Liver (tissue), 9 donors: ENCODE data around the gene ZNF365. TPM values are rescaled to one million over a fixed set of nuclear protein-coding genes. Genes with fewer than 3 reads are reported as not detected.

ENCODE experiments used
- DNase-seq: peaks from one replicate; pipeline ENCODE4 v3.0.0-alpha.2; 2017; ENCODE audit warnings: low spot score
- H3K27ac ChIP-seq, 2 donors: one replicate each; pipeline ENCODE4 v1.7.0; 2013; ENCODE audit warnings: inconsistent platforms in 2 of 2, low read length in 2 of 2, control low read depth in 1 of 2, low read depth in 1 of 2, mild to moderate bottlenecking in 1 of 2
- H3K27me3 ChIP-seq, 4 donors: one replicate each; pipeline versions ENCODE4 v1.6.1 to v1.7.0; 2013; ENCODE audit warnings: low read length in 3 of 4, inconsistent platforms in 1 of 4, mild to moderate bottlenecking in 1 of 4, moderate library complexity in 1 of 4; ENCODE audit not compliant: control insufficient read depth in 4 of 4, insufficient read depth in 4 of 4
- H3K36me3 ChIP-seq, 4 donors: one replicate each; pipeline versions ENCODE4 v1.6.1 to v1.7.0; 2013; ENCODE audit warnings: low read length in 3 of 4, mild to moderate bottlenecking in 3 of 4, low read depth in 1 of 4, moderate library complexity in 1 of 4; ENCODE audit not compliant: control insufficient read depth in 4 of 4, insufficient read depth in 3 of 4
- H3K4me1 ChIP-seq, 4 donors: one replicate each; pipeline versions ENCODE4 v1.6.1 to v1.7.0; 2013; ENCODE audit warnings: low read length in 3 of 4, mild to moderate bottlenecking in 3 of 4, moderate library complexity in 1 of 4; ENCODE audit not compliant: control insufficient read depth in 4 of 4, insufficient read depth in 4 of 4
- H3K4me3 ChIP-seq, 3 donors: one replicate each; pipeline versions ENCODE4 v1.6.1 to v1.7.0; 2013; ENCODE audit warnings: low read length in 3 of 3, control low read depth in 1 of 3, low read depth in 1 of 3, mild to moderate bottlenecking in 1 of 3
- H3K9ac ChIP-seq, 2 donors: one replicate each; pipeline ENCODE4 v1.7.0; 2013; ENCODE audit warnings: low read length in 2 of 2, mild to moderate bottlenecking in 2 of 2, moderate library complexity in 2 of 2, control low read depth in 1 of 2, low read depth in 1 of 2
- H3K9me3 ChIP-seq, 4 donors: one replicate each; pipeline versions ENCODE4 v1.6.1 to v1.7.0; 2013; ENCODE audit warnings: low read length in 3 of 4; ENCODE audit not compliant: control insufficient read depth in 4 of 4
- ATF3 ChIP-seq: IDR thresholded peaks from 2 replicates; pipeline ENCODE4 v1.6.1; 2016; ENCODE audit warnings: antibody characterized with exemption
- EGR1 ChIP-seq, 2 donors: IDR thresholded peaks; 2 replicates each; pipeline ENCODE4 v1.6.1; 2016 to 2018; ENCODE audit warnings: antibody characterized with exemption in 2 of 2, low read depth in 2 of 2
- FOXA1 ChIP-seq: IDR thresholded peaks from 2 replicates; pipeline ENCODE4 v1.6.1; 2016; ENCODE audit warnings: antibody characterized with exemption
- FOXA2 ChIP-seq: IDR thresholded peaks from 2 replicates; pipeline ENCODE4 v1.6.1; 2016; ENCODE audit warnings: antibody characterized with exemption
- HNF4A ChIP-seq, 2 donors: conservative IDR thresholded peaks; 2 replicates each; pipeline ENCODE4 v1.6.1; 2016; ENCODE audit warnings: antibody characterized with exemption in 2 of 2, mild to moderate bottlenecking in 2 of 2
- HNF4G ChIP-seq: IDR thresholded peaks from 2 replicates; pipeline ENCODE4 v1.6.1; 2016; ENCODE audit warnings: antibody characterized with exemption
- JUND ChIP-seq, 2 donors: IDR thresholded peaks; 2 replicates each; pipeline ENCODE4 v1.6.1; 2016; ENCODE audit warnings: antibody characterized with exemption in 2 of 2
- NR2F2 ChIP-seq: IDR thresholded peaks from 2 replicates; pipeline ENCODE4 v1.6.1; 2016; ENCODE audit warnings: antibody characterized with exemption
- RAD21 ChIP-seq, 2 donors: IDR thresholded peaks; 2 replicates each; pipeline ENCODE4 v1.6.1; 2016; ENCODE audit warnings: antibody characterized with exemption in 2 of 2, mild to moderate bottlenecking in 2 of 2
- REST ChIP-seq: IDR thresholded peaks from 2 replicates; pipeline ENCODE4 v1.6.1; 2016; ENCODE audit warnings: antibody characterized with exemption, mild to moderate bottlenecking
- RXRA ChIP-seq, 2 donors: IDR thresholded peaks; 2 replicates each; pipeline ENCODE4 v1.6.1; 2017 to 2018; ENCODE audit warnings: antibody characterized with exemption in 2 of 2, mild to moderate bottlenecking in 1 of 2
- SP1 ChIP-seq: IDR thresholded peaks from 2 replicates; pipeline ENCODE4 v1.6.1; 2018; ENCODE audit warnings: antibody characterized with exemption, mild to moderate bottlenecking
- TAF1 ChIP-seq: conservative IDR thresholded peaks from 2 replicates; pipeline ENCODE4 v1.6.1; 2016; ENCODE audit warnings: antibody characterized with exemption, mild to moderate bottlenecking
- YY1 ChIP-seq: IDR thresholded peaks from 2 replicates; pipeline ENCODE4 v1.6.1; 2016; ENCODE audit warnings: antibody characterized with exemption, mild to moderate bottlenecking
- ZBTB33 ChIP-seq: IDR thresholded peaks from 2 replicates; pipeline ENCODE4 v1.6.1; 2016; ENCODE audit warnings: antibody characterized with exemption
- WGBS: extraction: QIAGEN DNeasy Blood & Tissue Kit; methylation state at CpG from one replicate; pipeline ENCODE4 v1.1.7; 2013; 5-methylcytosine and 5-hydroxymethylcytosine counted together
- polyA plus RNA-seq, 2 donors: library from polyadenylated mRNA; stranded (reverse) in 1 of 2; unstranded in 1 of 2; fragments of 200-250 nt in 1 of 2; fragments of >200 nt in 1 of 2; fragmentation: Nextera tagmentation in 1 of 2; extraction: Ambion mirVana in 1 of 2; gene quantifications; one replicate each; pipeline versions ENCODE4 v1.2.1 to v1.2.3, GENCODE V29; 2013 to 2015
- total RNA-seq, 2 donors: library from RNA; depleted of rRNA; stranded (reverse); fragments of >200 nt; gene quantifications; one replicate each; pipeline ENCODE4 v1.2.3, GENCODE V29; 2014
- TF ChIP-seq, protein P1 (sequence below): fragments of 150-350 bp; IDR thresholded peaks from 2 replicates; pipeline ENCODE4 v1.5.1; 2017; ENCODE audit warnings: improper control_type of control experiment, low read depth, low read length; ENCODE audit not compliant: missing input control
- TF ChIP-seq, protein P2 (sequence below): IDR thresholded peaks from 2 replicates; pipeline ENCODE4 v1.6.1; 2016; ENCODE audit warnings: antibody characterized with exemption
- donor health status: healthy.
- donor health status: healthy.
- donor health status: healthy.
- donor health status: healthy.
- donor health status: healthy.

Gene ZNF365
- total and polyA plus RNA-seq, 4 donors = under 0.01 TPM; not detected in 3

GRCh38 chr10:62381385-62382102 is 7.4 kb downstream of the ZNF365 start:
- Histone ChIP-seq H3K9ac (no peak overlapping the region), H3K4me1 (no peaks in the 10 kb centered on the region), H3K27me3 (peaks cover 0 to 3% (median 0%) of the 10 kb centered on the region in 4 donors), H3K27ac (no peak overlapping the region), H3K36me3 (no peaks in the 10 kb centered on the region), H3K9me3 (no peaks in the 10 kb centered on the region), H3K4me3 (no peak overlapping the region)
- DNase-seq = no peak
- WGBS = 83% methylated on average over 6 of the region's 6 CpGs
- TF ChIP-seq NR2F2 (no peak), REST (no peak), FOXA2 (no peak), YY1 (no peak), TAF1 (no peak)
- TF ChIP-seq, protein P1, sequence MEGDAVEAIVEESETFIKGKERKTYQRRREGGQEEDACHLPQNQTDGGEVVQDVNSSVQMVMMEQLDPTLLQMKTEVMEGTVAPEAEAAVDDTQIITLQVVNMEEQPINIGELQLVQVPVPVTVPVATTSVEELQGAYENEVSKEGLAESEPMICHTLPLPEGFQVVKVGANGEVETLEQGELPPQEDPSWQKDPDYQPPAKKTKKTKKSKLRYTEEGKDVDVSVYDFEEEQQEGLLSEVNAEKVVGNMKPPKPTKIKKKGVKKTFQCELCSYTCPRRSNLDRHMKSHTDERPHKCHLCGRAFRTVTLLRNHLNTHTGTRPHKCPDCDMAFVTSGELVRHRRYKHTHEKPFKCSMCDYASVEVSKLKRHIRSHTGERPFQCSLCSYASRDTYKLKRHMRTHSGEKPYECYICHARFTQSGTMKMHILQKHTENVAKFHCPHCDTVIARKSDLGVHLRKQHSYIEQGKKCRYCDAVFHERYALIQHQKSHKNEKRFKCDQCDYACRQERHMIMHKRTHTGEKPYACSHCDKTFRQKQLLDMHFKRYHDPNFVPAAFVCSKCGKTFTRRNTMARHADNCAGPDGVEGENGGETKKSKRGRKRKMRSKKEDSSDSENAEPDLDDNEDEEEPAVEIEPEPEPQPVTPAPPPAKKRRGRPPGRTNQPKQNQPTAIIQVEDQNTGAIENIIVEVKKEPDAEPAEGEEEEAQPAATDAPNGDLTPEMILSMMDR = no peak
- TF ChIP-seq, protein P2, sequence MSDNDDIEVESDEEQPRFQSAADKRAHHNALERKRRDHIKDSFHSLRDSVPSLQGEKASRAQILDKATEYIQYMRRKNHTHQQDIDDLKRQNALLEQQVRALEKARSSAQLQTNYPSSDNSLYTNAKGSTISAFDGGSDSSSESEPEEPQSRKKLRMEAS = no peak

DNA sequence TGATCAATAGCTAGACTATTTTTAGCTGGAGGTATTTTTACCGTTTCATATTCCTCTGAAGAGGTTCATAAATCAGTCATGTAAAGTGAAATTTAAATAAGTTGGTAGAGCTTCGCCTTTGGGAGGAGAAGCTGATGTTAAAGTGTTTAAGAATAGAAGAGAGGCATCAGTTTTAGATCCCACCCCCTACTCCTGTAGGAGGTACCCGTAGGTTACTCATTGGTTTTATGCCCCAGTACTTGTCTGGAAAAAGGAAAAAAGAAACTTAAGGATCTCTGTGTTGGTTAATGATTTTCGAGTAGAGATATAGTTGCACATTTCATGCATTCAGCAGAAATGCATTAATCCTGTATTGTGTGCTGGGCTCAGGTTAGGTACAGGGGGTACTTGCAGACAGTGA is 8.7 kb downstream of the ZNF365 start:
- H3K27me3 ChIP-seq = peaks cover 0 to 3% (median 0%) of the 10 kb centered on the region in 4 donors
- H3K4me3 ChIP-seq = no peak overlapping the region
- no peaks in the 10 kb centered on the region for H3K4me1 ChIP-seq
- WGBS = 82% methylated on average over 4 of the region's 4 CpGs
- no peak overlapping the region for H3K27ac ChIP-seq
- no peak overlapping the region for H3K9ac ChIP-seq
- H3K9me3 ChIP-seq = no peaks in the 10 kb centered on the region
- TF ChIP-seq RXRA (IDR thresholded peaks at IDR 0.05) (no peak), JUND (IDR thresholded peaks at IDR 0.05) (no peak), FOXA1 (no peak), SP1 (no peak), EGR1 (IDR thresholded peaks at IDR 0.05; ENCODE audit: low read depth in 2 of 2) (no peak), ZBTB33 (no peak), TAF1 (no peak), HNF4G (no peak), REST (no peak), RAD21 (IDR thresholded peaks at IDR 0.05) (no peak), ATF3 (no peak), HNF4A (conservative IDR thresholded peaks at IDR 0.05) (no peak), FOXA2 (no peak), NR2F2 (no peak)
- TF ChIP-seq, protein P1 = no peak
- TF ChIP-seq, protein P2 = no peak
- H3K36me3 ChIP-seq = no peaks in the 10 kb centered on the region
- no peak for DNase-seq
